ENCODE measurements around the gene ARHGAP8. TPM values are rescaled to one million over a fixed set of nuclear protein-coding genes. Genes with fewer than 3 reads are reported as not detected.

Gene ARHGAP8
- total RNA-seq, 2 experiments from 2014 or later, result 5.7 to 6.3 TPM

DNA sequence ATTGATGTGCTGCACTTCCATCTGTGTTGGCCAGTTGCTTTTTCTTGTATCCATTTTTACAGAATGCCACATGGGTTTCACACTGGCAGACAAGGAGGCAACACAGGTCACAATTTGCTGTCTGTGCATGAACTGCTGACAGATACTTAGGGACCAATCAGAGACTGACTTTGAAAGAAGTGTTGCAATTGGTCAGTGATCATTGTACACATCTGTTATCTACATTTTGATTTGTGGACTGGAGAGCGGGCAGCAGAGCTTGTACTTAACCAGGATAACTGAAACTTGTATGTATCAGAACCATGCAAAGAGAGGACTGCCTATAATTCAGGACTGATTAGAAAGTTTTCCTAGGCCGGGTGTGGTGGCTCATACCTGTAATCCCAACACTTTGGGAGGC is 28.6 kb upstream of the ARHGAP8 start:
- DNase-seq, result no peak
- ChIA-PET CTCF (no interaction called here), POLR2A (no interaction called here)
- no peak for ATAC-seq (ENCODE audit: poor library complexity)
- TF ChIP-seq, protein P1, sequence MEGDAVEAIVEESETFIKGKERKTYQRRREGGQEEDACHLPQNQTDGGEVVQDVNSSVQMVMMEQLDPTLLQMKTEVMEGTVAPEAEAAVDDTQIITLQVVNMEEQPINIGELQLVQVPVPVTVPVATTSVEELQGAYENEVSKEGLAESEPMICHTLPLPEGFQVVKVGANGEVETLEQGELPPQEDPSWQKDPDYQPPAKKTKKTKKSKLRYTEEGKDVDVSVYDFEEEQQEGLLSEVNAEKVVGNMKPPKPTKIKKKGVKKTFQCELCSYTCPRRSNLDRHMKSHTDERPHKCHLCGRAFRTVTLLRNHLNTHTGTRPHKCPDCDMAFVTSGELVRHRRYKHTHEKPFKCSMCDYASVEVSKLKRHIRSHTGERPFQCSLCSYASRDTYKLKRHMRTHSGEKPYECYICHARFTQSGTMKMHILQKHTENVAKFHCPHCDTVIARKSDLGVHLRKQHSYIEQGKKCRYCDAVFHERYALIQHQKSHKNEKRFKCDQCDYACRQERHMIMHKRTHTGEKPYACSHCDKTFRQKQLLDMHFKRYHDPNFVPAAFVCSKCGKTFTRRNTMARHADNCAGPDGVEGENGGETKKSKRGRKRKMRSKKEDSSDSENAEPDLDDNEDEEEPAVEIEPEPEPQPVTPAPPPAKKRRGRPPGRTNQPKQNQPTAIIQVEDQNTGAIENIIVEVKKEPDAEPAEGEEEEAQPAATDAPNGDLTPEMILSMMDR (IDR thresholded peaks at IDR 0.05), result no peak
- peaks cover 11% of the 10 kb centered on the region for H3K36me3 Mint-ChIP-seq (ENCODE audit: low read depth)
- H3K4me1 Mint-ChIP-seq (ENCODE audit: low read depth), result peaks cover under 1% of the 10 kb centered on the region
- H3K27ac ChIP-seq (ENCODE audit: low read depth in 1 of 2, low read length in 2 of 2), result no peak overlapping the region
- no peak overlapping the region for H3K4me3 Mint-ChIP-seq
- no peaks in the 10 kb centered on the region for H3K27me3 Mint-ChIP-seq
- intact Hi-C loops (cut with DNase I, micrococcal nuclease), result no loop called here
- peaks cover 19% of the 10 kb centered on the region for H3K4me1 ChIP-seq (ENCODE audit: insufficient read depth, low read length)
- H3K36me3 ChIP-seq (ENCODE audit: insufficient read depth, low read length), result peaks cover 41% of the 10 kb centered on the region
- H3K9me3 ChIP-seq (ENCODE audit: control insufficient read depth in 1 of 2, insufficient read depth in 1 of 2, low read length in 2 of 2), result no peaks in the 10 kb centered on the region
- H3K27ac Mint-ChIP-seq, result no peak overlapping the region
- H3K27me3 ChIP-seq (ENCODE audit: control insufficient read depth in 1 of 2, insufficient read depth in 2 of 2, low read length in 2 of 2), result no peaks in the 10 kb centered on the region
- H3K9me3 Mint-ChIP-seq, result no peaks in the 10 kb centered on the region
- H3K4me3 ChIP-seq (ENCODE audit: low read length), result no peak overlapping the region

DNA sequence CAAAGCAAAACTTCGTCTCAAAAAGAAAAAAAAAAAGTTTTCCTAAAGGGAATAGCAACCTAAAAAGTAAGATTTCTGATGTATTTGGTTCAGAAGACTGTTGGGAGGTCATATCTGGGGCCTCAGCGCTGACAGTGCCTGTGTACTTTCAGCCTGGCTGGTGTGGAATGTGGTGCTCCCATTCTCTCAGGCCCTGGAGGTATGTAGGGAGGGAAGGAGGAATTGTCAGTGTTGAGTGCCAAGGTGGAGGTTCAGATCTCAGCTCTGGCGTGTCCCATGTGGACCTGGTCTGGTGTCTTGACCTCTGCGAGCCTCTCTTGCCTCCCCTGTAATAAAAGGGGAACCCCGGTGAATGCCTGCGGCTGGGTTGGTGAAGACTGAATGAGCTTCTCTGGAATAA is 28.0 kb upstream of the ARHGAP8 start:
- Histone ChIP-seq H3K4me3 (ENCODE audit: low read length) (no peak overlapping the region), H3K9me3 (ENCODE audit: control insufficient read depth in 1 of 2, insufficient read depth in 1 of 2, low read length in 2 of 2) (no peaks in the 10 kb centered on the region), H3K4me1 (ENCODE audit: insufficient read depth, low read length) (peaks cover 19% of the 10 kb centered on the region), H3K27ac (ENCODE audit: low read depth in 1 of 2, low read length in 2 of 2) (no peak overlapping the region), H3K36me3 (ENCODE audit: insufficient read depth, low read length) (peaks cover 42% of the 10 kb centered on the region), H3K27me3 (ENCODE audit: control insufficient read depth in 1 of 2, insufficient read depth in 2 of 2, low read length in 2 of 2) (no peaks in the 10 kb centered on the region)
- Mint-ChIP-seq H3K27me3 (no peaks in the 10 kb centered on the region), H3K36me3 (ENCODE audit: low read depth) (peaks cover 11% of the 10 kb centered on the region), H3K4me1 (ENCODE audit: low read depth) (no peaks in the 10 kb centered on the region), H3K4me3 (no peak overlapping the region), H3K9me3 (no peaks in the 10 kb centered on the region), H3K27ac (no peak overlapping the region)
- ChIA-PET CTCF (no interaction called here), POLR2A (no interaction called here)
- ATAC-seq (ENCODE audit: poor library complexity) (no peak), DNase-seq (no peak)
- TF ChIP-seq, protein P1 (IDR thresholded peaks at IDR 0.05), result no peak
- intact Hi-C loops (cut with DNase I, micrococcal nuclease), result no loop called here

DNA sequence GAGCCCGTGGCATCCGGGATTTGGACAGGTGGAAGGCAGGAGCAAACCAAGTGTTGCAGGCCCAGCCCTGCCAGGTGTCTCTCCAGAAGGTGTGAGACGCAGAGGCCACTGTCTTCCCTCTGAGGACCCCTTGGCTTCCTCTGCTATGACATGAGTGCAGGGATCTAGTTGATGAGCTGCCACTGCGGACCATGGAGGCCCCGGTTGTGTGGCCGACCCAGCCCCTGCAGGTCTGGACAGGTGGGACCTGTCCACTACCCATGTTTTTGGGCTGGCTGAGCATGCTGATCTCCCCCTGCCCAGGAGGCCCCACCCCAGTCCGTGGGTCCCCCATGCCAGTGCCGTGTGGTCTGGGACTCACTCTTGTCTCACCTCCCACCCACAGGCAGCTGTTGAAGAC is 27.5 kb upstream of the ARHGAP8 start:
- ChIA-PET CTCF (no interaction called here), POLR2A (no interaction called here)
- intact Hi-C loops (cut with DNase I, micrococcal nuclease), result no loop called here
- no peak overlapping the region for H3K27ac Mint-ChIP-seq
- H3K27ac ChIP-seq (ENCODE audit: low read depth in 1 of 2, low read length in 2 of 2), result no peak overlapping the region
- H3K4me3 Mint-ChIP-seq, result no peak overlapping the region
- no peaks in the 10 kb centered on the region for H3K9me3 ChIP-seq (ENCODE audit: control insufficient read depth in 1 of 2, insufficient read depth in 1 of 2, low read length in 2 of 2)
- no peaks in the 10 kb centered on the region for H3K4me1 Mint-ChIP-seq (ENCODE audit: low read depth)
- no peaks in the 10 kb centered on the region for H3K9me3 Mint-ChIP-seq
- DNase-seq (no peak), ATAC-seq (ENCODE audit: poor library complexity) (no peak)
- no peaks in the 10 kb centered on the region for H3K27me3 ChIP-seq (ENCODE audit: control insufficient read depth in 1 of 2, insufficient read depth in 2 of 2, low read length in 2 of 2)
- H3K36me3 ChIP-seq (ENCODE audit: insufficient read depth, low read length), result peaks cover 43% of the 10 kb centered on the region
- no peak overlapping the region for H3K4me3 ChIP-seq (ENCODE audit: low read length)
- TF ChIP-seq, protein P1 (IDR thresholded peaks at IDR 0.05), result no peak
- peaks cover 16% of the 10 kb centered on the region for H3K4me1 ChIP-seq (ENCODE audit: insufficient read depth, low read length)
- H3K36me3 Mint-ChIP-seq (ENCODE audit: low read depth), result peaks cover 11% of the 10 kb centered on the region
- no peaks in the 10 kb centered on the region for H3K27me3 Mint-ChIP-seq
